D721Med (cell line): Measurements from ENCODE around the gene SPACA7.
"Not testable (repeated sequence)": the region's sequence is repeated elsewhere in the genome, so short reads cannot be mapped to it uniquely, and the experiment has no call there.

Experiments used
- DNase-seq: peaks from one replicate; pipeline ENCODE4 v3.0.0; 2011; ENCODE audit warnings: low spot score; ENCODE audit not compliant: insufficient read length
- FAIRE-seq: peaks from 2 replicates; lab custom pipeline; 2011; peaks lifted over from hg19 to GRCh38; lab: Jason Lieb, UNC
- TF ChIP-seq, protein P1 (sequence below): IDR thresholded peaks from 2 replicates; pipeline ENCODE4 v1.5.1; 2012; ENCODE audit warnings: mild to moderate bottlenecking, control low read depth; ENCODE audit not compliant: insufficient read depth; ENCODE audit errors: missing control alignments

SPACA7 gene

DNA sequence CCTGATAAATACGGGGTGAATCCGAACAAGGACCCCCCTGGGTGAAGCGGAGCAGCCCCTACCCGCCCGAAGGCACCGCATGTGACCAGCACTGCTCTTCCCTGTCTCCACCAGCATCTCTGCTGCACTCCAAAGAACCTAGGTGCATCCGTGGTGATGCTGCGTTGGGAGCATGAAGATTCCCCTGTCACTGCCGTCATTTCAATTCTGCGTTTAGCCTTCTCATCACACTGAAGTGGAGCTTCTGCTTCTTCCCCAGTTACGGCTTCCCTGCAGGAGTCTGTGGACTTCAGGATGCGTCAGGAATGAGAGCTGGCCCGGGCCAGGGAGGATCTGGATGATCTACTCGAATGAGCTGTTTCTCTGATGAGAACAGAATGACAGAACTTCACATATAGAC, 47.9 kb downstream of the SPACA7 start:
- FAIRE-seq (no peak), DNase-seq (no peak)
- TF ChIP-seq, protein P1, sequence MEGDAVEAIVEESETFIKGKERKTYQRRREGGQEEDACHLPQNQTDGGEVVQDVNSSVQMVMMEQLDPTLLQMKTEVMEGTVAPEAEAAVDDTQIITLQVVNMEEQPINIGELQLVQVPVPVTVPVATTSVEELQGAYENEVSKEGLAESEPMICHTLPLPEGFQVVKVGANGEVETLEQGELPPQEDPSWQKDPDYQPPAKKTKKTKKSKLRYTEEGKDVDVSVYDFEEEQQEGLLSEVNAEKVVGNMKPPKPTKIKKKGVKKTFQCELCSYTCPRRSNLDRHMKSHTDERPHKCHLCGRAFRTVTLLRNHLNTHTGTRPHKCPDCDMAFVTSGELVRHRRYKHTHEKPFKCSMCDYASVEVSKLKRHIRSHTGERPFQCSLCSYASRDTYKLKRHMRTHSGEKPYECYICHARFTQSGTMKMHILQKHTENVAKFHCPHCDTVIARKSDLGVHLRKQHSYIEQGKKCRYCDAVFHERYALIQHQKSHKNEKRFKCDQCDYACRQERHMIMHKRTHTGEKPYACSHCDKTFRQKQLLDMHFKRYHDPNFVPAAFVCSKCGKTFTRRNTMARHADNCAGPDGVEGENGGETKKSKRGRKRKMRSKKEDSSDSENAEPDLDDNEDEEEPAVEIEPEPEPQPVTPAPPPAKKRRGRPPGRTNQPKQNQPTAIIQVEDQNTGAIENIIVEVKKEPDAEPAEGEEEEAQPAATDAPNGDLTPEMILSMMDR: no peak

DNA sequence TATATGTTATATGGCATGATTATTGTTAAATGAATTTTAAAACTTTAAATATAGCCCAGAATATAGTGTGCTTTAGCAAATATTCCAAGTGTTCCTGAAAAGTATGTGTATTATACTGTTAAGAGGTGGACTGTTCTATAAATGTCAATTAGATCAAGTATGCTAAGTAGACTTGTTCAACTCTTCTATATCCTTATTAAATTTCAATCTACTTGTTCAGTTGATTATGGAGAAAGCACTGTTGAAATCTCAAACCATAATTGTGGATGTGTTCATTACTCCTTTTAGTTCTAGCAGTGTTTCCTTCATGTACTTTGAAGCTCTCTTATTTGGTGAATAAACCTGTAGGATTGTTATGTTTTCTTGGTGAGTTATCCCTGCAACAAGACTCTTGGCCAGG, 52.5 kb downstream of the SPACA7 start:
- TF ChIP-seq, protein P1: no peak
- DNase-seq (no peak), FAIRE-seq (no peak)

DNA sequence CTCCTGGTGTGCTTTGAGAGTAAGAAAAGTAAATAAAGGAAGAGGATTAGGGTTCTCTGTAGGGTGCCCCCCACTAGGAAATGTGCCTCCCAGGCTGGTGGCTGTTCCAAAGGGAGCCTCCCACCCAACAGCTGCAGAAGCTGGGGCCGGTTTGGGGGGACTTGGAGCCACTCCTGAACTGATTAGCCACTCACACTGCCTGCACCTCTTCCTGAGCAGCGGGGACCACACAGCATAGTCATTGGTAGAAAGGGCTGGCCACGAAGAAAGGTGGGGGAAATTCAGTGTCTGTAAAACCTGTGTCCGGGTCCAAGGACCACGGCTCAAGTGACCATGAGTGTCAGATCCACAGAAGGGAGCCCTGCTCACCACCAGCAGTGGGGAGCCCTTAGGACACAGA, 55.6 kb downstream of the SPACA7 start:
- TF ChIP-seq, protein P1: no peak
- FAIRE-seq (no peak), DNase-seq (no peak)

DNA sequence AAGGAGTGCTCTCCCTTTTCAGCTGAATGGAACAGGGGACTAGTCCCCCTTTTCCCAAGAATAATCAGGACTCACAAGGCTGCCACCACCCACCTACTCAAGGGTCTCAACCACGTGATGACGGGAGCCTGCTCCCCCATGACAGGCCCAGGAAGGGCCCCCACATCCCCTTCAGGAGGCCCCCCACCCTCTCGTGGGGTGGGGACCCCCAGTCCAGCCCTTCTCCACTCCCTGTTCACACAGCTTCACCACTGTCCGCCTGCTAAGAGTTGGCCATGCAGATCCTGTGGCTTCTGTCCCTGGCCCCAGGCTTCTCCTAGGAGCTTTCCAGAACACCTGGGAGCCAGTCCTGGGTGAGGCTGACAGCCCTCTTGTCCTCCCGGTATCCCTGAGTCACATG, 56.6 kb downstream of the SPACA7 start:
- FAIRE-seq, DNase-seq: not testable (repeated sequence)

DNA sequence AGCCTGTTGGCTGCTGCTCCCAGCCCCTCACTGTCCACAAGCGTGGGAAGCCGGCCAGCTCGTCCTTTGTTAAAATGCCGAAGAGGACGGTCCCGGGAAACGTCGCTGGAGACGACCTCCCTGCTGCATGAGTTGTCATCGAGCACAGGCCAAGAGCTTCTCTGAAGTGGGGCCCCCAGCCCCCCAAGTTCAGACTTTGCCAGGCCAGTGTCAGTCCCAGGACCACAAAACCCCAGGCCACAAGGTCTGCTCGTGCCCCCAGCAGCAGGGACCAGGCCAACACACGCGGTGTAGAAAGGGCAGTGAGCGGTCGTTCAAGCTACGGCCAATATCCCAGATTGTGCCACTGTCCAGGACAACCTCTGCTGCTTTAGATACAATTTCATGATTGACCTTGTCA, 57.4 kb downstream of the SPACA7 start:
- FAIRE-seq, DNase-seq: not testable (repeated sequence)

DNA sequence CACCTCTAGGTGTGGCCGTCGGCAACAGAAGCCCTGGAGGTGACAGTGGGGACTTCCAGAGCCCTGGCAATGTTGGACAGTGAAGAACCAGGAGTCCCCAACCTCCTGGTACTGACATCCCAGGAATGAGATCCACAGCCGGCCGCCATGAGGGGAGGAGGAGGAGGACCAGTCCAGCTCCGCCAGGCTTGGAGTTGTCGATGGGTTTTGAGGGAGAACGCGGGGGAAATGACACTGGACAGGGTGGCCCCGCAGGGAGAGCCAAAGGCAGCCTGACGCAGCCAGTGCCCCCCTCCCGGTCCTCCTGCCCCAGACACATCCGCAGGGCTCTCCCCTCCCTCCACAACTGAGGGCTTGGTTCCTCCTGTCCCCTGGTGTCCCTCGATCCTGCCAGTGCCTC, 57.9 kb downstream of the SPACA7 start:
- no peak for DNase-seq
- FAIRE-seq: no peak
- TF ChIP-seq, protein P1: no peak

DNA sequence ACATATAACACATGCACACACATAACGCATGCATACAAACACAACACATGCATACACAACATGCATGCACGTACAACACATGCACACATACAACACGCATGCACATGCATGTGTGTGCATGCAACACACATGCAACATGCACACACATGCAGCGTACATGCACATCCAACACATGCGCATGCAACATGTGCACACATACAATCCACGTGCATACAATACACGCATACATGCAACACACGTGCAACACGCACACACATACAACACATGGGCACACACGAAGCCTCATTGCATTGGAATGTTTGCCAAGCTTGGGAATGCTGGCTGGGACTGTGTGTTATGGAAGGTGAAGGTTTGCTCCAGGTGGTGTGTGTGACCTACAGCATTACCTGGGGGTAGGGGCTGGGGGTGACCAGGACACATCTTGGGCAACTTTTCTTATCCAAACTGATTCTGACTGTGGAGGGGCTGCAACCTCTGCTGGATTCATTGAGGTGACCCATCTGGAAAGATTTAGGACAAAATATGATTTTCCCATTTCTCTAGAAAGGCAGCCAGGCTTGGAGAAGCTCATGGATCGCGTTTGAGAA, 58.9 kb downstream of the SPACA7 start:
- TF ChIP-seq, protein P1: no peak
- DNase-seq (no peak), FAIRE-seq (no peak)

DNA sequence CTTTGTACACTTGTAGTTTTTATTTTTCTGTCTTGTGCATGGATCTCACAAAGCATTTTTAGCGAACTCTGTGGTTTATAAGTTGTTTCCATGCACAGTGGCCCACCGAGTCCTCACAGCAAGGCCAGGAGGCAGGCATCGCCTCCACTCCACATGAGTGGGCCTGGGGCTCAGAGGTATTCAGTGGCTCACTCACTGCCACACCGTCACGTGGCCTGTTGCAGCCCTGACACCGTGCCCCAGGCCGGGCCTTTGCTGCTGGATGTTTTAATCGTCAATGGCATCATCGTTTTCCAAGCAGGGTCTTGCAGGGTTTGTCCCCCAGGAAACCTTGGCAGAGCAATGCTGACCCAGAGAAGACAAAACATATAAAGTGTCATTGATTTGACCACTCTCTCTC, 59.8 kb downstream of the SPACA7 start:
- DNase-seq (no peak), FAIRE-seq (no peak)
- TF ChIP-seq, protein P1: no peak
